ENCODE measurements around the gene NDFIP2.

NDFIP2 gene

GRCh38 chr13:79479882-79480281 lies 1.1 kb upstream of the NDFIP2 start:
- no peak overlapping the region for H3K4me3 ChIP-seq (replicated peaks; ENCODE audit: low read depth, low read length)
- no peak for TF ChIP-seq CTCF (IDR thresholded peaks at IDR 0.05; ENCODE audit: insufficient read depth, low read length, poor library complexity, severe bottlenecking)
- no peaks in the 10 kb centered on the region for H3K27me3 ChIP-seq (replicated peaks; ENCODE audit: control insufficient read depth, insufficient read depth, low read length)
- DNase-seq (ENCODE audit: extremely low read depth, insufficient read length) = no peak
- H3K36me3 ChIP-seq (ENCODE audit: control insufficient read depth, insufficient read depth, low read length) = no peaks in the 10 kb centered on the region

GRCh38 chr13:79481685-79482052 lies 714 bp downstream of the NDFIP2 start:
- Histone ChIP-seq H3K4me3 (replicated peaks; ENCODE audit: low read depth, low read length) (peak overlapping the region; percentile 80), H3K27me3 (replicated peaks; ENCODE audit: control insufficient read depth, insufficient read depth, low read length) (no peaks in the 10 kb centered on the region), H3K36me3 (ENCODE audit: control insufficient read depth, insufficient read depth, low read length) (no peaks in the 10 kb centered on the region)
- no peak for TF ChIP-seq CTCF (IDR thresholded peaks at IDR 0.05; ENCODE audit: insufficient read depth, low read length, poor library complexity, severe bottlenecking)
- DNase-seq (ENCODE audit: extremely low read depth, insufficient read length) = no peak

GRCh38 chr13:79482281-79482970 lies 1.5 kb downstream of the NDFIP2 start:
- H3K4me3 ChIP-seq (replicated peaks; ENCODE audit: low read depth, low read length) = peak overlapping the region; percentile 80
- H3K27me3 ChIP-seq (replicated peaks; ENCODE audit: control insufficient read depth, insufficient read depth, low read length) = no peaks in the 10 kb centered on the region
- no peak for TF ChIP-seq CTCF (IDR thresholded peaks at IDR 0.05; ENCODE audit: insufficient read depth, low read length, poor library complexity, severe bottlenecking)
- no peak for DNase-seq (ENCODE audit: extremely low read depth, insufficient read length)
- no peaks in the 10 kb centered on the region for H3K36me3 ChIP-seq (ENCODE audit: control insufficient read depth, insufficient read depth, low read length)

GRCh38 chr13:79483086-79483706 lies 2.2 kb downstream of the NDFIP2 start:
- TF ChIP-seq CTCF (IDR thresholded peaks at IDR 0.05; ENCODE audit: insufficient read depth, low read length, poor library complexity, severe bottlenecking) = no peak
- no peaks in the 10 kb centered on the region for H3K36me3 ChIP-seq (ENCODE audit: control insufficient read depth, insufficient read depth, low read length)
- H3K4me3 ChIP-seq (replicated peaks; ENCODE audit: low read depth, low read length) = no peak overlapping the region
- DNase-seq (ENCODE audit: extremely low read depth, insufficient read length) = no peak
- no peaks in the 10 kb centered on the region for H3K27me3 ChIP-seq (replicated peaks; ENCODE audit: control insufficient read depth, insufficient read depth, low read length)

GRCh38 chr13:79485014-79485811 lies 4.3 kb downstream of the NDFIP2 start:
- no peak for DNase-seq (ENCODE audit: extremely low read depth, insufficient read length)
- Histone ChIP-seq H3K27me3 (replicated peaks; ENCODE audit: control insufficient read depth, insufficient read depth, low read length) (no peaks in the 10 kb centered on the region), H3K36me3 (ENCODE audit: control insufficient read depth, insufficient read depth, low read length) (no peaks in the 10 kb centered on the region), H3K4me3 (replicated peaks; ENCODE audit: low read depth, low read length) (no peak overlapping the region)
- TF ChIP-seq CTCF (IDR thresholded peaks at IDR 0.05; ENCODE audit: insufficient read depth, low read length, poor library complexity, severe bottlenecking) = no peak

Data from GM06990 (cell line).